Mesodermal cell (in vitro differentiated cells): Measurements from ENCODE around the gene EML1.
A peak's percentile ranks its signal among the peaks of the same experiment; 100 is the strongest.

Source experiments
- H3K27ac ChIP-seq: 2 replicates; pipeline ENCODE4 v1.7.0; 2013; ENCODE audit warnings: mild to moderate bottlenecking, low read depth, low read length, moderate library complexity; ENCODE audit not compliant: severe bottlenecking
- H3K36me3 ChIP-seq: 2 replicates; pipeline ENCODE4 v1.7.1; 2013; ENCODE audit warnings: mild to moderate bottlenecking, low read length, moderate library complexity; ENCODE audit not compliant: control insufficient read depth, insufficient read depth
- H3K4me1 ChIP-seq: one replicate; pipeline ENCODE4 v1.7.1; 2013; ENCODE audit warnings: mild to moderate bottlenecking, low read length; ENCODE audit not compliant: insufficient read depth, control insufficient read depth, poor library complexity, severe bottlenecking
- H3K4me3 ChIP-seq: 2 replicates; pipeline ENCODE4 v1.7.0; 2013; ENCODE audit warnings: low read length, control low read depth, mild to moderate bottlenecking; ENCODE audit not compliant: insufficient read depth, poor library complexity, severe bottlenecking; ENCODE audit errors: extremely low read depth
- H3K9me3 ChIP-seq: 2 replicates; pipeline ENCODE4 v1.7.1; 2013; ENCODE audit warnings: mild to moderate bottlenecking, low read length, moderate library complexity; ENCODE audit not compliant: control insufficient read depth
- WGBS, 2 experiments: methylation state at CpG; one replicate each; pipeline ENCODE4 v1.1.5; 2013; ENCODE audit warnings: missing lambda C conversion rate in 2 of 2; ENCODE audit not compliant: insufficient coverage in 2 of 2; 5-methylcytosine and 5-hydroxymethylcytosine counted together

EML1 gene

GRCh38 chr14:99808154-99808505, 14.9 kb downstream of the EML1 start:
- Histone ChIP-seq H3K4me1 (no peaks in the 10 kb centered on the region), H3K36me3 (no peaks in the 10 kb centered on the region), H3K9me3 (no peaks in the 10 kb centered on the region), H3K4me3 (no peak overlapping the region), H3K27ac (no peak overlapping the region)
- 85 to 89% methylated on average over 1 to 3 of the region's 5 CpGs for WGBS, 2 experiments

- Histone ChIP-seq H3K4me1 (no peaks in the 10 kb centered on the region), H3K36me3 (no peaks in the 10 kb centered on the region), H3K4me3 (no peak overlapping the region), H3K27ac (no peak overlapping the region), H3K9me3 (no peaks in the 10 kb centered on the region)
- whole genome bisulfite sequencing, 2 experiments, result 100% methylated on average over 1 of the region's 3 CpGs; no CpG with 5 or more reads in 1 of the 2 experiments
Observed at GRCh38 chr14:99808515-99808914, 15.3 kb downstream of the EML1 start.

- H3K4me1 ChIP-seq, result no peaks in the 10 kb centered on the region
- H3K9me3 ChIP-seq, result no peaks in the 10 kb centered on the region
- H3K36me3 ChIP-seq, result no peaks in the 10 kb centered on the region
- 95 to 96% methylated on average over 9 of the region's 9 CpGs for WGBS, 2 experiments
- peak overlapping the region; percentile 57 for H3K27ac ChIP-seq
- H3K4me3 ChIP-seq, result no peak overlapping the region
Observed at GRCh38 chr14:99809360-99809759, 16.1 kb downstream of the EML1 start.

GRCh38 chr14:99809859-99810558, 16.8 kb downstream of the EML1 start:
- no peak overlapping the region for H3K4me3 ChIP-seq
- no peaks in the 10 kb centered on the region for H3K36me3 ChIP-seq
- 93 to 97% methylated on average over 16 of the region's 16 CpGs for WGBS, 2 experiments
- no peaks in the 10 kb centered on the region for H3K4me1 ChIP-seq
- no peaks in the 10 kb centered on the region for H3K9me3 ChIP-seq
- H3K27ac ChIP-seq, result peak overlapping the region; percentile 57

GRCh38 chr14:99810559-99810874, 17.3 kb downstream of the EML1 start:
- 78 to 100% methylated on average over 2 of the region's 2 CpGs for WGBS, 2 experiments
- no peak overlapping the region for H3K27ac ChIP-seq

DNA sequence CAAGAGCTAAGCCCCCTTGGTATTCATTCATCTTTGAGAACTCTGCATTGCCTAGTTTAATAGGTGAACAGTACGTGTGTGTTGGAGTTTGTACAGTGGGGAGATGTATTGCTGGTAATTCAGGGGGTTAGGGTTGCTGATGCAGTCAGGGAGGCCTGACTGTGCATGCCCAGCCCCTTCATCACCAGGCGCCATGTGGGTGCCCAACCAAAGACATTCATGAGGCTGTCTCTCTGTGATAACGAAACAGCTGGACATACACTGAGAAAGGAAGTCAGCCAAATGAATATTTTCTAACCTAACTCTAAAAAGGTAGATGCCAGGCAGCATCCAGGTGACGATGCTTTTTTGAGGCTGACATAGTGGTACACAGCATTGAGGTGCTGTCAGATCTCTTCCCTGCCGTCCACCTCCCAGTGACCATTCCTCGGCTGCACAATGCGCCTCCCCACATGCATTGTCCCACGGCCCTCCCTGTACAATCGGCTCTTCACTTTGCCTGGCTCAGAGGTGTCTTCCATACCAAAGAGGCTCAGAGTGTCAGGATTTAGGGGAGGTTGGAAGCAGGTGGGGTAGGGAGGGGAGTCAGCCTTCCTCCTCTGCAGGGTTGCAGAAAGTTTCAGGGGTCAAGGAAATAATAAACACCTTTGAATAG, 19.0 kb downstream of the EML1 start:
- no peak overlapping the region for H3K27ac ChIP-seq
- 94 to 96% methylated on average over 3 to 6 of the region's 9 CpGs for whole genome bisulfite sequencing, 2 experiments

More at GRCh38 chr14:99810559-99810874, 17.3 kb downstream of the EML1 start:
- no peaks in the 10 kb centered on the region for H3K36me3 ChIP-seq
- H3K4me1 ChIP-seq, result no peaks in the 10 kb centered on the region
- H3K4me3 ChIP-seq, result no peak overlapping the region
- no peaks in the 10 kb centered on the region for H3K9me3 ChIP-seq

DNA sequence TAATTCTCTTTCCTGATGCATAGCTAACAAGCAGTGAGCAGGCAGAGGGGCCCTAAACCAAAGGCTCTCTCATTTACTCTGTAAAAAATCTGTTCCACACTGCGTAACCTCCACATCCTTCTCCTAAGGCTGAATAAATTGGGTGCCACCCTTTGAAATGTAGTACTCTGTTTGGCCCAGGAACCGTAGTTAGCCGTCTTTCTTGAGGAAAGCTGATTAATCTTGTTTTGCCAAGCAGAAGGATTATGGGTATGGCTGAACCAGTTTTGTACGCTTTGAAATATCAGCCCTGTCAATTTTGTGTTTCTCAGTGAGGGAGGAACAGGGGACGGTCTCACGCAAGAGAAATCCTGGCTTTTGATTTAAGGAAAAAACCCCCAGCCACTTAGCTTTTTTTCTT, 19.7 kb downstream of the EML1 start:
- no peaks in the 10 kb centered on the region for H3K36me3 ChIP-seq
- H3K4me1 ChIP-seq, result no peaks in the 10 kb centered on the region
- no peaks in the 10 kb centered on the region for H3K9me3 ChIP-seq
- H3K4me3 ChIP-seq, result no peak overlapping the region
- WGBS, 2 experiments, result 89 to 96% methylated on average over 1 to 3 of the region's 6 CpGs
- H3K27ac ChIP-seq, result no peak overlapping the region

More for the DNA sequence above, 19.0 kb downstream of the EML1 start:
- Histone ChIP-seq H3K4me1 (no peaks in the 10 kb centered on the region), H3K9me3 (no peaks in the 10 kb centered on the region), H3K36me3 (no peaks in the 10 kb centered on the region), H3K4me3 (no peak overlapping the region)

DNA sequence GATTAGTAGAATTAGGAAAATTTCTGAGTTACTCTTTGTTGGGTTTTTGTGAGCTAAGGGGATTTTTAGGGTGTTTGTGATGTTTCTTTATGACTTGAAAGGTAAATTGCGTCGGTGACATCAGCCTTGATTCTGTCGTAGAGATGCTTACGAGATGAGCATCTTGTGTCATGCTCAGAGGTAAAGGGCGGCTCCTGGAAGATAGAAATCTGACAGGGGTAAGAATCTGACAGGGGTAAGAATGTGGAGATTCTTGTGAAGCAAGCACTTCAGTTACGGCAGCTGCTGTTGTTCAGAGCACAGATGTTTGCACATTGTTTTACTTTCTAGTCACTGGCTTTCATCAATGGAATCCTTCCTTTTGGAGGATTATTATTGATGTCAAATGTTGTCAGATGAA, 22.5 kb downstream of the EML1 start:
- no peaks in the 10 kb centered on the region for H3K36me3 ChIP-seq
- H3K4me3 ChIP-seq, result no peak overlapping the region
- no peak overlapping the region for H3K27ac ChIP-seq
- 73 to 81% methylated on average over 6 of the region's 6 CpGs for WGBS, 2 experiments
- no peaks in the 10 kb centered on the region for H3K4me1 ChIP-seq
- no peaks in the 10 kb centered on the region for H3K9me3 ChIP-seq

- Histone ChIP-seq H3K9me3 (no peaks in the 10 kb centered on the region), H3K4me1 (no peaks in the 10 kb centered on the region), H3K27ac (no peak overlapping the region), H3K4me3 (no peak overlapping the region), H3K36me3 (no peaks in the 10 kb centered on the region)
- WGBS, 2 experiments, result 82 to 86% methylated on average over 5 to 7 of the region's 7 CpGs
Observed at GRCh38 chr14:99816217-99816616, 23.0 kb downstream of the EML1 start.

- WGBS, 2 experiments, result 63 to 89% methylated on average over 3 of the region's 3 CpGs
- Histone ChIP-seq H3K36me3 (no peaks in the 10 kb centered on the region), H3K9me3 (no peaks in the 10 kb centered on the region), H3K4me3 (no peak overlapping the region), H3K27ac (no peak overlapping the region), H3K4me1 (no peaks in the 10 kb centered on the region)
Observed at GRCh38 chr14:99816642-99817041, 23.4 kb downstream of the EML1 start.

DNA sequence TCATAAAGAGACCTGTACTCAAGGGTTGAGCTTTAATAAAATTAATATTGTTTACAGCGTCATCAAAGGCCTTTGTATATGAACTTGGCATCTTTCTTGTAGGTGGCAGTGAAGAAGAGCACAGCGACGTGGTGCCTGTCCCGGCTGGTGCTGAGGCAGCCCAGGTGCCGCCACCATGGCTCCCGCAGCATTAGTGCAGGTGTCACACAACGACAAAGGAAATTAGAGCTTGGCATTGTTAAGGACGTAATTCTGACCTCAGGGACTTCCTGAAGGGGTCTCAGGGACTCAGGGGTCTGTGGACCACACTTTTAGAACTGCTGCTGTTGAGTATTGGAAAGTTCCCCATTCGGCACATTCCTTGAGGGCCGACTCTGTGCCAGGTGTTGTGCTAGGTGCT, 24.1 kb downstream of the EML1 start:
- 92 to 95% methylated on average over 10 of the region's 10 CpGs for WGBS, 2 experiments
- Histone ChIP-seq H3K9me3 (no peaks in the 10 kb centered on the region), H3K4me3 (no peak overlapping the region), H3K36me3 (no peaks in the 10 kb centered on the region), H3K4me1 (no peaks in the 10 kb centered on the region), H3K27ac (no peak overlapping the region)
